Glomerular visceral epithelial cell (primary cell): ENCODE measurements around the gene SCAF8.
"Not testable (repeated sequence)": the region's sequence is repeated elsewhere in the genome, so short reads cannot be mapped to it uniquely, and the experiment has no call there.

Experiments
- DNase-seq: peaks from one replicate; pipeline ENCODE4 v3.0.0-alpha.2; 2016; ENCODE audit errors: extremely low spot score

Gene SCAF8

GRCh38 chr6:154733183-154733625, at the start of gene SCAF8:
Gene SCAF8 (plus strand): TSS chr6:154733416. CDS start chr6:154733901, 485 bp downstream.
- DNase-seq: peak; percentile 85

GRCh38 chr6:154683756-154684523, 49.3 kb upstream of the SCAF8 start:
- DNase-seq: peak; percentile 17

GRCh38 chr6:154686162-154686561, 47.1 kb upstream of the SCAF8 start:
- no peak for DNase-seq

- no peak for DNase-seq
Observed at GRCh38 chr6:154689493-154690255, 43.5 kb upstream of the SCAF8 start.

- DNase-seq: no peak
Observed at GRCh38 chr6:154690857-154691256, 42.4 kb upstream of the SCAF8 start.

- no peak for DNase-seq
Observed at GRCh38 chr6:154696661-154697060, 36.6 kb upstream of the SCAF8 start.

GRCh38 chr6:154703124-154703523, 30.1 kb upstream of the SCAF8 start:
- no peak for DNase-seq

- DNase-seq: no peak
Observed at GRCh38 chr6:154705471-154706113, 27.6 kb upstream of the SCAF8 start.

- no peak for DNase-seq
Observed at GRCh38 chr6:154706389-154706788, 26.8 kb upstream of the SCAF8 start.

GRCh38 chr6:154709621-154710020, 23.6 kb upstream of the SCAF8 start:
- no peak for DNase-seq

GRCh38 chr6:154710689-154711088, 22.5 kb upstream of the SCAF8 start:
- DNase-seq: no peak

GRCh38 chr6:154715446-154715845, 17.8 kb upstream of the SCAF8 start:
- DNase-seq: no peak

- not testable (repeated sequence) for DNase-seq
Observed at GRCh38 chr6:154716350-154716749, 16.9 kb upstream of the SCAF8 start.

GRCh38 chr6:154719433-154719832, 13.8 kb upstream of the SCAF8 start:
- DNase-seq: no peak

GRCh38 chr6:154719854-154720253, 13.4 kb upstream of the SCAF8 start:
- no peak for DNase-seq

GRCh38 chr6:154721460-154721859, 11.8 kb upstream of the SCAF8 start:
- DNase-seq: peak; percentile 94

GRCh38 chr6:154726887-154727286, 6.3 kb upstream of the SCAF8 start:
- DNase-seq: no peak

GRCh38 chr6:154731296-154732218, 1.7 kb upstream of the SCAF8 start:
- no peak for DNase-seq

GRCh38 chr6:154732538-154733182, 556 bp upstream of the SCAF8 start:
- DNase-seq: peak; percentile 56

- peak; percentile 98 for DNase-seq
Observed at GRCh38 chr6:154733626-154734382, 588 bp downstream of the SCAF8 start.
